GM19043 (cell line): ENCODE results near the gene ELMO1.
"Not testable (repeated sequence)": the region's sequence is repeated elsewhere in the genome, so short reads cannot be mapped to it uniquely, and the experiment has no call there.

ENCODE experiments used
- ATAC-seq: cut with Tn5 transposase; IDR thresholded peaks from one replicate; pipeline ENCODE4 v1.9.1; 2021; ENCODE audit warnings: low read depth; ENCODE audit not compliant: unreplicated experiment

Gene ELMO1

DNA sequence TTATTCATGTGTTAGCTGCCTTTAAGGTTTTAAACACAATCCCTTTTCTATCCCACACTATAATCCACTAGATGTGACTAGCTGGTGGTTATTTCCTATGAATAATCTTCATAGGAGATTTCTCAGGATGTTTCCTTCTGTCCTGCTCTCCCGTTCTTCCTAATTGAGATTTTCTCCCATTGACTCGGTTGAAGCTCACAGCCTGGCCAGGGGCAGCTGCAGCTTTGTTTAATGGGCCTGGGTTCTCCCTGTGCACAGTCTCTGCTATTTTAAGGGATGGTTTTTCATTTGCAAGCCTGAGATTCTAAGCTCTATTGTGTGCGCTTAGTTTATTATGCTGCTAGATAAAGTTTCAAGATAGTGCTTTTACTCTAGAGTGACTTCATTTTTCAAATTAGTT lies 441.0 kb downstream of the ELMO1 start:
- ATAC-seq: no peak

DNA sequence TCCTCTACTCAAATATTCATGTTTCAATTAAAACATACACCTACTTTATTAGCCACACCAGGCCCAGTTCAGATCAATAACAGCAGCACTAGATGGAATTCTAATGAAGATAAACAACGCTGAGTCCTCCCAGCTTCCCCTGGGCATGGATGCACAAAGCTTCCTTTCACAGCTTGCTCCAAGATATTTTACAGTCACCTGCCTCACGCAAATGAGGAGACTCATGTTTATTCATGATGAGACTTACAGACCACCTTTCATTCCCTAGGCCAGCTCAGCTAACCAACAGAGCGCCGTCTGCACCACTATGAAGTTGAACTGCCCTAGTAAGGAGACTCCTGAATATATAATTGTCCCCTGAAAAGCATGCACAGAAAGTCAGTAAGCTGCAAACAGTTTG lies 441.4 kb downstream of the ELMO1 start:
- no peak for ATAC-seq

DNA sequence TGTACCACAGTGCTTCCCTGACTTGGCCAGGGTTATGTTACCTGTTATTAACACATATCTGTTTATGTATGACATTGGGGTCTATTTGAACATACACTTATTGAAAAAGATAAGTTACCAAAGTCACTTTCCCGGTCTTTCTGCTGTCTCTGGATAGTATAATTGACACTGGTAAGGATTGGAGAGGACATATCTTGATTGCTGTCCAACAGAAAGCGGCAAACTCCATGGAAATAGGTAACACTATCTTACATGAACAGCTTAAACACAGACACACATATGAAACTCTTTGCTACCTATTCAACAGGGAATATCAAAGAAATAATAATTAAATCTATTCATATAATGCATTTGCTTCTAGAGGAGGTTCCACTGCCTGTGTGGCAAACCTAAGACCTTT lies 441.9 kb downstream of the ELMO1 start:
- ATAC-seq: no peak

DNA sequence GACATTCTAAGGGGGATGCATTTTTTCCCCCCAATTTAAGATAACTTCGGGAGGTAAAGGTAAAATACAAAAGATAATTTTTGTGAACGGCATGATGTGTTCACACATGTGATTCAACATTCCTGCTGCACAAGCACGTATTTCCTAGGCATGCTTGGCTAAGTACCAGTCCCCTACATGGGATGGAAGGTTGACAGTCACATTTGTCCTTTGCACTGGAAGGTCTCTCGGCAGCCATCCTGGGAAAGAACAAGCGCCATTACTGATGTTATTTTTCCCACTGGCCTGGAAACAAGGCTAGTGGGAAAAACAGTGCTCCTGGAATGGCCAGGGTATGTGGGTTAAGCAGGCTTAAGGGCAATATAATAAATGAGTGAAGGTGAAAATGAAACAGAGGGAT lies 448.2 kb downstream of the ELMO1 start:
- ATAC-seq: no peak

DNA sequence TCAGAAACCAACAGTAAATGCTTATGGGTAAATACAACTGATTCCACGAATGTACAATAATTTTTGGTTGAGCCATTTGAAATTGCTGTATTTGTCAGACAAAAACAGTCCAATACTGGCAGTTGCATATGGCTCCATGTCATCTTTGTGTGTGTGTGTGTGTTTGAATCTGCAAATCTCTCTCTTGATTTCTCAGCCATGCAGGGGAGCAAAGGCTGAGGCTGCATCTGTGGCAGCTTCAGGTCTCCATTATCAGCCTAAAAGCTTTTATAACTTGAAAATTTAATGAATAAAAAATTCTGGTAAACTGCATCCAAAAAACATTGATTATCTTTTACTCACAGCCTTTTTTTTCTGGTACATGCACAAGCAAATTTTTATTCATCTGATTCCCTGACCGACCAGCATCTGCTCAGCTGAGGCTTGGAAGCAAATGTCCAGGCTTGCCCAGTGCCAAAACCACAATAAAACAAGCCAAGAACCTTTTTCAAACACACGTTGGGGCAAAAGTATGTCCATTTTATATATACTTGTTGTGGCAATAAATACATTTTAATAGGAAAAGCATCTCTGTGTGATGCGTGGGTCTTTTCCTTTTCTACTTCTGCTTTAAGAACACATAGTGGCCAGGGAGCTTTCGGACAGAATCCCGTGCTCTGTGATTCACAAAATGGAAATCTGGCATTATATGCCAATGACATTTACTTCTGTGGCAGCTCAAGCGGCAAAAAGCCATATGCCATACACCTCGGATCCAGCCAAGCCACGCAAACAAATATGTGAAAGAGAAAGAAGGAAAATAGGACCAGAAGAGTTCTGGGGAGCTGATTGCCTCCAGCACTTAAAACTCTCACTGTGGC lies 448.8 kb downstream of the ELMO1 start:
- ATAC-seq: no peak

DNA sequence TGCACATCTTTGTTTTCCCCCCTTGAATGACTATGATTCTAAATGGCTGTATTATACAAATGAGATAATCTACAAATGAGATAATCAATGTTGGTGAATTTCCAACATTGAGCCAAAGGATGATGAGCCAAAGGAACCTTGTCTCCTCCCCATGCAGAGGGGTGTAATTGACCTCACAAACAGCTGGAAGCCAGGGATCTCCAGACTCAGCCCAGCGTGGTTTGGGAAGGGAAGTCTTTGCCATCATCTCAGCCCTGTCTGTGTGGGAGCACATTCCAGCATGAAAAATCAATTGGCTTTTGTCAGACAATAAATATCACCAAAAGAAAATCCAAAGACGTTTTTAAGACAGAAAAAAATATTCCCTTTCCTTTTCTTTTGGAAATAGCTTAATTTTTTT lies 452.9 kb downstream of the ELMO1 start:
- no peak for ATAC-seq

DNA sequence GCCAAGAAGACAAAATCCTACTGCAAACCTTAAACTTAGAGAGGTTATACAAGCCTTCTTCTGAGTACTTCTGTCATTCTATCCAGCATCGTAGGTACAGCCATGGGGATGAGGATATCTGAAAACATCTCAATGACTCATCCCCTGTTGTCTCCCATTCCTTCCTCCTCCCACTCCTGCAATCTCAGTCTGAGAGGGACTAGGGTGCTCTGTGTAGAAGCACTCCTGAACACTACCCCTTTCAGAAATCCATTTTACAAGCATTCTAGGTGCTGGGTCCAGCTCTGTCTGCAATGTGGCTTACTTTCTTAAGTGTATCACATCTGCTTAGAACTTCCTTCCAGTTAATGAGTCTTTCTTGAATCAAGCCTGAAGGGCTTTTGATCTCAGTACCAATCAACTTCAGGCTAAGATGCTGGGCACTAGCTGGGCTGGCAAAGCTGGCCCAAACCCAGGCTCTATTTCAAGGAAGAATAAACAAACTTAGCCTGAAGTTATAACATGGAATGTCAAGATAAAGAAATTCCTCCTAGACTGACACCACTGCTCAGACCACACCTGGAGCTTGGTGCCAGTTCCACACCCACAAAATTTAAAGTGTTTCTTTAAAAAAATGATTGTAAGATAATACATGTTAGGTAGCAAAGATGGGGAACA lies 454.1 kb downstream of the ELMO1 start:
- no peak for ATAC-seq

DNA sequence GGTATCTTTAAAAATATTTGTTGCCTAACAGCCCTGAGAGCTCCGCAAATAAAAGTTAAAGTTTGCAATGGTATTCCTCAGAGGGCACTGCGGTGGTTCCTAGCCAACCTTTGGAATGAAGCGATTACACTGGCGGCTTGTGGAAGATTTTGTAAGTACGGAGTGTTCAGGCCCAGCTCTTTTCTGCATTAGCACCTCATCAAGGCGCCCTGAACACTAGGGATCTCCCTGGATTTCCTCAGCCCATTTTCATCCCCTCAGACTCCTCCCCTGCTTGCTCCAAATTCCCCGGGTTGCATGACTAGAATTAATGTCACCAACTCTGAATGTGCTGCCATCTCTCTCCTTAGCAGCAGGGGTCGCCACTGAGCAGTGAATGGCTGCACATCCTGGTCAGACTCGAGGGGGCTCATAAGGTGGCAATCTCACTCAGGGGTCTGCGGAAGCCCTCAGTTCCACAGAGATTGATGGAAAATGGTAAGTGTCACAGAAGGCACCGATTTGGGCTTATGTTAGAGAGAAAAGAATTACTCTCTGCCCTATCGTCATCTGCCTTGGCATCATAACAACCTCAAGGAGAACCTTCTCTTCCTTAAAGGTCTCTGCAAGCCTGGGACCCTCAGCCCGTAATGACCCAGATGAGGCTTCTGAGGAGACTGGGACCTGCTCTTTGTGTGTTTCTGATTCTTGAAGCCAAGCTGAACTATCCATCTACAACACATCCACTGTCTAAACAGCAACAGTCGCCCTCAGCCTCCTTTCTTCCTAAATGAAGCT lies 461.5 kb downstream of the ELMO1 start:
- no peak for ATAC-seq

DNA sequence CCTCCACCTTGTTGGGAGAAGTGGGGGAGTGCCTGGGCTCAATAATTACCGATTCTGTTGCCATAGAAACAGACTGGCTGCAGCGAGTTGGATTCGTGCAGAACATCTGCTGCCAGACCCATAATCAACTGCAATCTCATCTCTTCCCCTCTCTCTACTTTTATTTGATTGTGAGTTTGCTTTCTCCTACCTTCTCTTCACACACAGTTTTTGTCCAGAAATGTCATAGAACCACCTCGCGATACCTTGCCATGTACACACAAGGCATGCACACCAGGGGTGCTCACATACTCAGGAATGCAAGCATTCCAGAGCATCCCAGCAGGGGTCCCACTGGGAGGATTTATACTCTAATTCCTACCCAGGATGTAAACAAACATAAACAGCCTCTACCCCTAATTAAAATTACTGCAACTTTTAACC lies 462.1 kb downstream of the ELMO1 start:
- no peak for ATAC-seq

DNA sequence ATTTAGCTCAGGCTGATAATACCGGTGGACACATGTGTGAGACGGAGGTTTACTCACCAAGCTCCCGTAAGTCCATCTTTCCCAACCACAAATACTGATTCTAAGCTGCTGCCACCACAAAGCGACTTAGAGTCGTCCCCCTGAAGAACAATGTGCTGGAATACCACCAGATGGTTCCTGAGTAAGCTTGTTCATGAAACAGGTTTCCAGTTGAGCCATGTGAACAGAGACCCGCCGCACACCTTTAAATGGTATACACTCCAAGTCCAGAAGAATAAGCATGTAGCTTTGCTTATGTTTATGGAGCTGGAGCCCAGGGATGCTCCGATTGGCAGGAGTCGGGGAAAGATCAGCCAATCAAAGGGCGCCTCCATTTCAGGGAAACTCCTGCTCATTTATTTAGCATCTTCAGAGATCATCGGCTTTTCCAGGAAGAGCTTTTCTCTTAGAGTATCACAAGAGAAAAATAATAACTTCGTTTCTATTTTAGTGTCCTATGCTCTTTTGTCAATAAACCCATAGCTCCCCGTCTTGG lies 462.7 kb downstream of the ELMO1 start:
- no peak for ATAC-seq

DNA sequence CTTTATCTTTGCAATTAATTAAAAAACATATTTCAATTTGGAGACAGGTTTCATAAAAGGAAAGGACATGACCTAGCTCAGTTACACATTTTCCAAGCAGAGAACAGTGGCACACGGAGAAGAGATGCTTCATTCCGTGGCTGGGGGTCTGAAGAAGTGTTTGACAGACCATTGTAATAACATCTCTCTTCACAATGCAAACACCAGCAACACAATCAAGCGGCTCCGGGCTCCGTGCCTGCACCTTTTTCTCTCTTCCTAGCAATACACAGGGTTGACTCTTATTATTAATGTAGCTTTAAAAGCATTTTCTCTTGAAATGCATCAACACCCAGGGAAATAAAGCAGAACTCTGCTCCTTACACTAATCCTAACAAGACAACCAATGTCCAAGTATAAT lies 463.3 kb downstream of the ELMO1 start:
- no peak for ATAC-seq

DNA sequence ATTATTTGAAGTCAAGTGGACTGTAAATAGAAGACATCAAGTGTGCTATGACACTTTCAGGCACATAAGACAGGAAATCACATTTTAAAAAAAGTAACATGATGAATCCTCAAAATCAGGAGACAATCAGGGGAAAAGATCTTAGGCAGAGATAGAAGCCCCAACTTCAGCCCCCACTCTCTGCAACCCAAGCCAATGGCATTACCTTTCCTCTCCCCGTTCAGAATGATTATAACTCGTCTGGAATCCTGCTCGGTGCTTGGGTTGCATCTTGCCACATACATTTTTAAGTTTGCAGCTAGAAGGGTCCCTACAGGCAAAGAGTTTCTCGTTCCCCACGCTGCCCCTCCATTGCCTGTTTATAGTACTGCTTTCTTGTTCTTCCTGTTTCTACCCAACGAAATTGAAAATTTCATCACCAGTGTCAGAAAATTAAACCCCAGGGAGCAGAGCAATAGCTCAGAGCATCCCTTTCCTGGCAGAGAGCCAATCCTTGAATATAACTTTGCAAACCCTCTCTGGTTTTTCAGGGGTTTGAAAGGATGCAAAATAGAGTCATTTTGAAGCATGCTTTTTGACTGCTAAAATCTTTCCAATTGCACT lies 463.9 kb downstream of the ELMO1 start:
- ATAC-seq: no peak

DNA sequence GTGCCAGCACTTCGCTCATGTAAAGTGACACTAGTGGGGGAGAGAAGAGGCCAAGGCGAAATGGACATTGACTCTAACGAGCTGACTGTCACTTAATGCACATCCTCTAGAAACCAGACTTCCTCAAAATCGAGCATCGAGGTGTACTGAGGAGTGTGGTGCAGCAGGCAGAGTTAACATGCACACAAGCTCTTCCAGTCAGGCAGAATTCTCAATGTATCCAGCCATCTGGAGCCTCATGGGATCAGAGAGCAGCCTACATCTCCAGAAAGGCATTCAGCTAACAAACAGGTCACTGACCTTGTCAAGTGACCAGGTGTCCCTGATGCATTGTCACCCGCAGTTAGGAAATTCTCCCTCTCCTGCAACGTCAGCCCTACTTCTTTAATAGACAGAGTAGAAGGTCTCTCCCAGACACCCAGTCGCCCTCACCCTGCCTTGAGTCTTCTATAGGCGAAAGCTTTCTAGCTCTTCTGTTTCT lies 464.6 kb downstream of the ELMO1 start:
- ATAC-seq: no peak

DNA sequence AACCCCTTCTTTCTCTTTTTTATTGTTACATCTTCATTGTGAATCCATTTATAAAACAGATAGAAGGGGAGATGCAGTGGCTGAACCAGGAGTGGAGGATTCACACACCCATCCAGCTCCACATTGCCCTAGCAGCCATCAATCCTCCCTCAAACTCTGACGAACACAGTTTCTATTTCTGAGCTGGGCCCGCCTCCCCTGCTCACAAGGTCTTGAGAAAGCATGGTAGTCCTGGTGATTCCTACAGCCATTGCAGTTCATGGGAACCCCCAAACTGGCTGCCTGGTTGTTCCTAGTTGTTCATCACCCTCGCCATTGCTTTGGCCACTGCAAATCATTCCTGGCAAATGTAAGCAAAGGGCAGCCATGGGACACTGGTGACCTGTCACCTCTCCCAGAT lies 465.9 kb downstream of the ELMO1 start:
- no peak for ATAC-seq

DNA sequence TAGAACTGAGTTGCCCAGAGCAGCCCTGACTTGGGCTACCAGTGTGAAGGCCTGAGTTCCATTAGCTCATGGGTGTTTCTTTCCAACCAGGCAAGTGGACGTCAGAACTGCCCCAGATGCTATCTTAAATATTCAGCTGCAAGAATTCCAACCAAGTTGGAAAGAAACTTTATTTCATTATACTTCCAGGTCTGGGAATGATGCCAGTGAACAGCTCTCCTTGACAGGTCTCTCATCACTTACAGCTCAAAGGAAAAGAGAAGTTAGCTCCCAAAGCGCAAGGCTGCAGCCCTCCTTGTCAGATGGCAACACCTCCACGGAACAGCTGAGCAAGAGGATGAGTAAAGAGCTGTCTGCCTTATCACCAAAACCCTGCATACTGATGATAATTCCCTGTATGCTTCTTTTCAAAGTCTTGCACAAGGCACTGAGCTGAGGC lies 468.8 kb downstream of the ELMO1 start:
- no peak for ATAC-seq

DNA sequence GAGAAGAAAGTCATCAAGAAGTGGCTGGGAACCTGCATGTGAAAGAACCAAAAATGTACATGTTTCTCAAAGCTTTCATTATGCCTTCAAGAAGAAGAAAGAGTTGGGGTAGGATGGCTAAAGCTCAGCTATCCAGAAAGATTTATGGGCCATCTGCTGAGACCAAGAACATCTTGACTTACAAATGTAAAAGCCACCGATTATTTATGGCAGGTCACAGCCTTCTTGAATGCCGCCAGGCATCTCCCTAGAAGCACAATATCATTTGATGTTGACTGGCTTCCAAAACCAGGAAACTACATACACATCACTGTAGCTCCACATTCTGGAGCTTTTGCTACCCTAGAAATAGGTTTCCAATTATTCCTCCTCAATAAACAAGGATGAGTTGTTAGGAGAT lies 470.2 kb downstream of the ELMO1 start:
- no peak for ATAC-seq

DNA sequence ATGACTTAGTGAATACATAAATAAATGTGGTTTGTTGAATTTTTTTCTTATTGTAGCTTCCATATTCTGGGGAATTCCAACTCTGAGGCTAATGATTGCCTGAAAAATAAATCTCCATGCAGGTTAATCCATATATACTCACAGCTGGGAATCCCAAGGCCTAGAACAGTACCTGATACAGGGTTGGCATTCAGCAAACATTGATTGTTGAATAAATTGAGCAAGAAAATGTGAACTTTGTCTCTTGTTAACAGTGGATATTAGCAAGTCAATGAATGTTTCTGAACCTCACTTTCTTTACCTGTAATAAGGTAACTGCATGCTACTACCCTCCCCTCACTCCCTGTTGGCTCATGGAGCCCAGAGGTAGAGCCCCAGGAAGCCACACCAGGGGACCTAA lies 470.8 kb downstream of the ELMO1 start:
- no peak for ATAC-seq

DNA sequence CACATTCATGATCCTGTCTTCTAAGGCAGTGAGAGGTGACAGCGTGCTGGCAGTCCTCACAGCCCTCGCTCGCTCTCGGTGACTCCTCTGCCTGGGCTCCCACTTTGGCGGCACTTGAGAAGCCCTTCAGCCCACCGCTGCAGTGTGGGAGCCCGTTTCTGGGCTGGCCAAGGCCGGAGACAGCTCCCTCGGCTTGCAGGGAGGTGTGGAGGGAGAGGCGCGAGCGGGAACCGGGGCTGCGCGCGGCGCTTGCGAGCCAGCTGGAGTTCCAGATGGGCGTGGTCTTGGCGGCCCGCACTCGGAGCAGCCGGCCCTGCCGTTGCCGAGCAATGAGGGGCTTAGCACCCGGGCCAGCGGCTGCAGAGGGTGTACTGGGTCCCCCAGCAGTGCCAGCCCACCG lies 475.1 kb downstream of the ELMO1 start:
- not testable (repeated sequence) for ATAC-seq

DNA sequence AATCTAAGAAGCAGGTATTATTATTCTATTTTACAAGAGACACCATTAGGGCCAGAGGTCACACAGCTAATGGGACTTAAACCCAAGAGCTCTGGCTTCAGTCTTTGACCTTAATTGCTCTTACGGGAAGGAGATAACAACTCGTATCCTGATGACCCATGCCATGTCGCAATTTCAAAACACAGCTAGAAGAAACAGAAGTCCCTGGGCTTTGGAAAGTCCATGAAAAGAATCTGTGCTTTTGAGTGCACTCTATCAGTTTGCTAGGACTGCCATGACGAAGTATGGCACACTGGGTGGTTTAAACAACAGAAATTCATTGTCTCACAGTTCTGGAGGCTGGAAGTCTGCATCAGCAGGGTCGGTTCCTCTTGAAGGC lies 476.5 kb downstream of the ELMO1 start:
- ATAC-seq: no peak

DNA sequence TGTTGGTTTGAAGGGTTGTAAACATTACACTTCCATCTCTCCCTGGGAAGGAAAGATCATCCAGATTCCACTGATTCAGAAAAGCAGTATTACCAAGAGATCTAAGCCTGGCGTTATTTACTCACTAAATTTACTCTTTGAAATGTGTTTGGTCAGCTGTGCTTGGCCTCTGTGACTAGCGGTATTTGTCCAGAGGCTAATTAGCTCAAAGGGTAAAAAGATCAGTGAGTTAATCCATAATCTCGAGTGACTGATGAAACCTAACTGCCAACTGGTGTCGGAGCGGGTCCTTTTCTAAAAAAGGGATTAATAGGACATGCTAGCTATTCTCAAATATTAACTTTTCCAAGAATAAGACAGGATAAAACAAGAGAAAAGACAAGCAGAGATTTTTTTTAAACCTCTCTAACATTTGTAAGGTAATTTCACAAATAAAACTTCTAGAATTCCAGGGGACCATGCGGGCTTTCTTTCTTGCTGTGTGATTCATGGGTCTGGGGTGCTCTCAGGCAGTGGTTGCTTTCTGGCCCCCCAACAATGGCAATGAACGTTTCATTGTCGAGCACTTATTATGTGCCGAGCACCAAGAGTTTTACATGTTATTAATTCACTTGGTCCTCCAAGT lies 477.0 kb downstream of the ELMO1 start:
- no peak for ATAC-seq
